NCI-H69 (cell line): ENCODE data around the gene SFT2D3.

ENCODE experiments used
- DNase-seq: peaks from one replicate; lab custom pipeline; 2025; lab: John Stamatoyannopoulos, UW

The SFT2D3 gene

GRCh38 chr2:127706215-127706990 is 5.1 kb downstream of the SFT2D3 start:
- DNase-seq, result peak; percentile 10

- DNase-seq, result no peak
Measured at GRCh38 chr2:127707890-127708648, 6.8 kb downstream of the SFT2D3 start.

DNA sequence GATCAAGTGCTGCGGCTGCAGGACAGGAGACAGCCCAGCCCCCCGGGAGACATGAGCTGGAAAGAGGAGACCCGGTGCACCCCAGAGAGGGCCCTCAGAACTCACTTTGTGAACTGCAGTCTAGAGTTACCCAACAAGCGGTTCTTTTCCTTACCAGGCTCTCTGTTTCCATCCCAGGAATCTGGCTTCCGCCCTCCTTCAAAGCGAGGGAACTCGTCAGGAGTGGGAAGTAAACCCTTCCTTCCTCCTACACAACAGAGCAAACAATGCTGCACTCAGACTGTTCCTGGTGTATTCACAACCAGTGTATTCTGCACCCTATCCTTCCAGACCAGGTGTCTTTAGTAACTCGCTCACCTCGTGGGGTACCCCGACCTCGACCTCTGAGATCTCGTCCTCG is 8.0 kb downstream of the SFT2D3 start:
- DNase-seq, result no peak

- no peak for DNase-seq
Measured at GRCh38 chr2:127712999-127713398, 11.7 kb downstream of the SFT2D3 start.

DNA sequence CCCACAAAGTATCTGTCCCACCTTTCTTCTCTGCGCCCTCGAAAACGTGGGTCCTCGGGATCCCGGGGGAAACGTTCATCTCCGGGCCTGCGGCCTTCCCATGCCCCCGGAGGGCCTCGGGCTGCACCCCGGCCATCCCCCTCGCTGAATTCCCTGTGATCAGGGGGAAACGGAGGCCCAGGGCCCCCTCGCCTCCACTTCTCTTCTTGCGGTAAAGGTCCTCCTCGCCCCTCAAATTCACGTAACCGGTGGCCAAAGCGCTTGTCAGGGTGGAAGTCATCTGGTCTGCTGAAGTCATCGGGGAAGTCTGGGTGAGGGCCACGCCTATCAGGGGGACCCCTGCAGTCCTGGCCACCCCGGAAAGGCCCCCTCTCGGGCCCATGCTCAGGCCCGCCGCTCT is 12.3 kb downstream of the SFT2D3 start:
- no peak for DNase-seq

DNA sequence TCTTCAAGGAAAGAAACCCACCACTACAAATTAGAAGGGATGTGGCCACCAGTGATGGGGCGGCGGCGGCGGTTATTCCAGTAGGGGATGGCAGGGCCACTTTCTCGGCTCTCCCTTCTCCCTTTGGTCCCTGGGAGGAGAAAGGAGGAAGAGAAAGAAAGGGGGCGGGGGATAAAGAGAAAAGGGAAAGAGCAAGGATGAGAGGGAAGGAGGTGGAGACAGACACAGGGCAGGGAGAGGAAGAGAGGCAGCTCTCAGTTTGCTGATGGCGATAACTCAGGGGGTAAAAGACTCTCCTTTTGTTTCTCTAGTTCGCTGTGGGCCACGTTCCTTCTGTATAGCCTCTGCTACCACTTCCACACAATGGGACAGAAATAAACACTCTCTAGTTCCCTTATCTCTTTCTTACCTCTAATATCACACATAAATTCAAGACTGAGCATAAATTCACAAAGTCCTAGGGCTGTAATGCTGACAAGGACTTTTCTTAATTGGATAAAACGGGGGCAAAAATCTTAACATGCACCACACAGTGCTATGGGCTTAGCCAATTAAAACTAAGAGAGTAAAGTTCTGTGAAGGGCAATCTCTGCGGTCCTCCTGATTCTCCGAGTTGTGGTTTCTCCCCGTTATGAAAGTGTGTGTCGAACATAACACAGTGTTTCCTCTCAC is 14.6 kb downstream of the SFT2D3 start:
- no peak for DNase-seq

GRCh38 chr2:127718271-127718670 is 17.0 kb downstream of the SFT2D3 start:
- no peak for DNase-seq

DNA sequence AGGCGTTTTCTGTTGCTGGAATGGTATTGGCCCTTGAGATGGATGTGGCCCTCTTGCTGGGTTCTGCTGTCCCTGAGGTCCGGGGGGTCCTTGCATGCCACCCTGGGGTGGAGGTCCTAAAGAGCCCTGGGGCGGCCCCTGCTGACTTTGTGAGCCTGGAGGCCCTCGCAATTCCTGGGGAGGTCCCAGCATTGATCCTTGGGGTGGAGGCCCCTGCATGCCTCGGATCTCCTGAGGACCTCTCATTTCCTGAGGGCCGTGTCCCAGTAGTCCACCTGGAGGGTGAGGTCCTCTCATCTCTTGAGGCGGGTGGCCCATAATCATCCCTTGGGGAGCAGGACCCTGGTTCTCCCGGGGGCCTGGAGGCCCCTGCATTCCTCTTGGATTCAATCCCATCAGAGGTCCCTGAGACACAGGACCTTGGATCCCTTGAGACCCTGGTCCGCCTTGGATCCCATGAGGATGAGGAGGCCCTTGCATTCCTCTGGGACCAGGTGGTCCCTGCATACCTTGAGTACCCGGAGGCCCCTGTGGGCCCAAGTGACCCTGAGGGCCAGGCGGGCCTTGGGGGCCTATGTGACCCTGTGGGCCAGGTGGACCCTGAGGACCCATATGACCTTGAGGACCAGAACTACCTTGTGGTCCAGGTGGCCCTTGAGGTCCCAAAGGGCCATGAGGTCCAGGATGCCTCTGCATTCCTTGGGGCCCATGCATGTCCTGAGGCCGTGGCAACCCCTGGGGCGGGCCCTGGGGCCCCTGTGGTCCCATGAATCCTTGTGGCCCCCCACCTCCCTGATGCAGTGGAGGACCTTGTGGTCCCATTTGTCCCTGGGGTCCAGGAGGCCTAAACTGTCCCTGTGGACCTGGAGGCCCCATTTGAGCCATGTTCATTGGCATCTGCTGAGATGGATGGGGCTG is 18.3 kb downstream of the SFT2D3 start:
- DNase-seq, result no peak

DNA sequence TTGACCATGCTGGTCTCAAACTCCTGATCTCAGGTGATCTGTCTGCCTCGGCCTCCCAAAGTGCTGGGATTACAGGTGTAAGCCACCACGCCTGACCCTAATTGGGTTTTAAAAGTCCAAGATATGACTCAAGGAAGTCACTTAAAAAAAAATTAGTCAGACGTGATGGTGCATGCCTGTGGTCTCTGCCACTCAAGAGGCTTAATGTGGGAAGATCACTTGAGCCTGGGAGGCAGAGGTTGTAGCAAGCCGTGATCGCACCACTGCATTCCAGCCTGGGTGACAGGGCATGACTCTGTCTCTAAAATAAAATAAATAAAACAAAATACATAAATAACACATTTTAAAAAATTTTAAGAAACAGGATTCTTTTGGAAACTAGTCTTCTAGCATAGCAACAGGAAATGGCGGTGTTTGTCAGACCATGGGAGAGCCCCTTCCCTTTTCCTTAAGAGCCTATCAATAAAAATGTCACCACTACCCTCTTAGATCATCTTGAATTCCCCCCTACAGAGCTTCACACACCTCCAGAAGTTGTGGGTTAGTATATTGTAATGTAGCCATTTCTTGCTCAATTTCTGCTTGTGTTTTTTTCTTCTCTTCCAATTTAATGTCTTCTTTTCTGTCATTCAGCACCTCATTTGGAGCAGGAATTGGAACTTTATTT is 20.1 kb downstream of the SFT2D3 start:
- DNase-seq, result no peak

GRCh38 chr2:127721978-127722355 is 20.7 kb downstream of the SFT2D3 start:
- no peak for DNase-seq

- DNase-seq, result no peak
Measured at GRCh38 chr2:127722807-127723206, 21.5 kb downstream of the SFT2D3 start.

DNA sequence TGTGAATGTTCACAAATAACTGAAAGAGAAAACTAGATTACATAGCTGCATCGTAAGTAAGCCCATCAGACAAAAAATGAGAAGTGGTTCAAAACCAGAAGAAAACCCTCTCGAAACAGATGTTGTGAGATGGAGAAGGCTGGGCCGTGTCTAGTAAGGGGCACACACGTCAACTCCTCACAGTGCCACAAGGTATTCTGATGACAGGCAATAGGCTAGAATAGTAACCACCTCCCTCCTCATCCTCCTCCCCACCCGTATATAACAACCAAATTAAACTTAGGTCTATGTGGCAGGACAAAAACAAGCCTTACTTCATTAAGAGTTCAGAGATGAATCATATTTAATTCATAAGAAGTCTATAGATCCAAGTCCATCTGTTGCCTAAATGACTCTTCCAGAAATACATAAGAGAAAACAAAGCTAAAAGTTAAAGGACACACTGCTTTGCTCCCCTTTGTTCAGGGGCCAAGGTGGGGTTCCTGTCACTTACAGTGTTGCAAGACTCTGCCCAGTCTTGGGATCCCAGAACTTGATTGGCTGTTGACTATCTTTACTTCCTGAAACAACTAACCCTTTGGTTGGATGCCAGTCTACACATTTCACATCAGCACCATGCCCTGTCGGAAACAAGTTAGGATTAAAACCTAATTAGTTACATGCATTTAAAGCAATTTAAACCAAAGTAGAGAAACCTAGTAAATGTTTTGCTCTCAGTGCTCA is 25.0 kb downstream of the SFT2D3 start:
- no peak for DNase-seq

DNA sequence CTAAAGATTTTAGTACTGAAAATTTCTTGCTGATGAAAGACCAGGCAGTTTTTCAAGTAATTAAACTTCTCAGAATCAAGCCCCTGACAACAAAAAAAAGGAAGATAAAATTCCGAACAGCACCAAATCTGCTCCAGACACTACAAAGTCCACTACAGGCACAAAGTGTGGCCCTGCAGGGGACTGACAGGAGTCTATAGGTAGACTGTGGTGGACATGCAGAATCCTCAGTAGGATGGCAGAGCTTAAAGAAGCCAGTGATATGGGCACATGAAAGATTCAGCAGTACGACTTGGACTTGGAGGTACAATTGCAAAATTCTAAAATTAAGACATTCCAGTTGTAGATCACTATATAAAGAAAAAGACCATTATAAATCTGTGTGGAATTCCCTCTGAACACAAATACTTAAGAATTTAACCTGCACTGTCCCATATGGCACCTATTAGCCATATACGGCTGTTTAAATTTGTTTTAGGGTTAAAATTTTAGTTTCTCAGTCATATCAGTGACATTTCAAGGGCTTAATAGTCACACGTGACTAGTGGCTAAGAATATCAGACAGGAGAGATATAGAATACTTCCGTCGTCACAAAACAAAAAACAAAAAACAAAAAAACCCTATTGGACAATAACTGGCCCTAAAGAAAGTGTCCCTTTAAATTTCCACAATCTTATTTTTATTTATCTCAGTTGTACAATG is 32.0 kb downstream of the SFT2D3 start:
- DNase-seq, result no peak

DNA sequence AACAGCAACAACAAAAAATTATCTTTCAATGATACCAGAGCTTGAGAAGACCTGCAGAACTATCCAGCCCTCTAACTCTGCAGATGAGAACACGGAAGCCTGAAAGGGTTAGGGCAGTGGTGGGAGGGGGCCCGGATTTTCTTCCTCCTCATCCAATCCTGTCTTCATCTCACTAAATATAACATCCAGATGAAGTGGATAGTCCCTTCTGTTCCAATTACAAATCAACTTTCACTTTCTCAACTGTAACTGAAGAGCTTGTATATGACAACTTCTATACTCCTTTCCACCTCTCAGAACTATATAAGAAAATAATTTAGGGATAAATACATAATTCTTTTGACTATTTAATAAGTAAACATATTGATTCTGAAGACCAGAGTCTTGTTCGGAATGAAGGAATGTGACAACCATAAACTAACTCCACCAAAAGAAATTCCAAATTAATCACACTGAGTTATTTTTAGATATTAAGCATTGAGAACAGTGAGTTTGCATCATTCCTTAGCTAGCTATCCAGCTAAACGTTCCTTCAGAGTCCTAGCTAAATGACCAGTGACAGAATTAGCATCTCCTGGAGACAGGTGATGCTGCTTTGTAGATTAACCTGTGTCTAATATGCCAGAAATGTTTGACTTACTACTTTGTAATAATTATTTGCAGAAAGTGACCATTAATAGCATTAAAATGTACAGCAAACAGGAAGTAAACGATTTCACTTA is 32.7 kb downstream of the SFT2D3 start:
- DNase-seq, result no peak

DNA sequence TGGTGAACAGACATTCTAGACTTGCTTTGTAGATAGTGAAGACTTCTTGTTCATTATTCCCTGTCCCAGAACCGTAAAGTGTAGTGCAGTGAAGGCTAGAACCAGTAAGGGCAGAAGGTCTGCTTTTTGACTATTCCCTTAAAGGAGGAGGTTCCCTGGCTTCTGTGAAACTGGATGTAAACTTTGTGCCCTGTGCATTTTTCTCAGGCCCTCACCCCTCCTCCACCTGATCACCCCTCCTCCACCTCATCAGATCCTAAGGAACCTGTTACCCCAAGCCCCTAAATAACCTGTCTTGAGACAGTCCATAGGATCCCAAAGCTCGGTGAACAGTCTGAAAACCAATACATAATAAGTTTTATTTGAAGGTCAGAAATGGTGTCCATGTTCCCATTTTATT is 33.7 kb downstream of the SFT2D3 start:
- no peak for DNase-seq

- DNase-seq, result no peak
Measured at GRCh38 chr2:127735537-127736399, 34.5 kb downstream of the SFT2D3 start.

GRCh38 chr2:127737892-127738291 is 36.6 kb downstream of the SFT2D3 start:
- DNase-seq, result no peak

GRCh38 chr2:127739800-127740199 is 38.5 kb downstream of the SFT2D3 start:
- no peak for DNase-seq
